Esophagus squamous epithelium (tissue), 4 donors: ENCODE data around the gene TRIP10.

ENCODE experiments used
- CTCF ChIP-seq, 6 experiments: fragments of 450-650 bp in 4 of 6; fragments of 200-600 bp in 2 of 6; sonication (generic) in 2 of 6; IDR thresholded peaks; one replicate each; pipeline ENCODE4 v1.5.1; 2016 to 2019; ENCODE audit warnings: antibody characterized with exemption in 6 of 6, mild to moderate bottlenecking in 4 of 6, moderate library complexity in 4 of 6
- POLR2A ChIP-seq, 4 donors: fragments of 450-650 bp; IDR thresholded peaks; one replicate each; pipeline ENCODE4 v1.6.1; 2017; ENCODE audit warnings: antibody characterized with exemption in 4 of 4, mild to moderate bottlenecking in 4 of 4, moderate library complexity in 3 of 4

GRCh38 chr19:6716610-6716970 lies 22.9 kb upstream of the TRIP10 start:
- TF ChIP-seq CTCF (IDR thresholded peaks at IDR 0.05) (no peak), POLR2A (IDR thresholded peaks at IDR 0.05) (no peak)
